Peyer's patch (tissue), 4 donors: Measurements from ENCODE around the gene SPATA20. TPM values are rescaled to one million over a fixed set of nuclear protein-coding genes. Genes with fewer than 3 reads are reported as not detected.

ENCODE experiments used
- DNase-seq, 3 donors: peaks; one replicate each; pipeline ENCODE4 v3.0.0-alpha.2; 2017 to 2019
- H3K27ac ChIP-seq, 4 donors: fragments of 200-600 bp; sonication (generic); one replicate each; pipeline ENCODE4 v1.5.1; 2016 to 2019
- H3K27me3 ChIP-seq, 2 donors: fragments of 200-600 bp; sonication (generic); one replicate each; pipeline ENCODE4 v1.5.1; 2019
- H3K36me3 ChIP-seq, 3 donors: fragments of 200-600 bp; sonication (generic); one replicate each; pipeline ENCODE4 v1.5.1; 2016 to 2019
- H3K4me1 ChIP-seq, 4 donors: fragments of 200-600 bp; sonication (generic); one replicate each; pipeline ENCODE4 v1.5.1; 2016 to 2019
- H3K4me3 ChIP-seq, 4 donors: fragments of 200-600 bp; sonication (generic); 1 replicate in 3 of 4; 2 replicates in 1 of 4; pipeline ENCODE4 v1.5.1; 2016 to 2019; ENCODE audit warnings: mild to moderate bottlenecking in 1 of 4
- H3K9me3 ChIP-seq, 4 donors: fragments of 200-600 bp; sonication (generic); one replicate each; pipeline ENCODE4 v1.5.1; 2016 to 2019; ENCODE audit warnings: mild to moderate bottlenecking in 1 of 4
- CTCF ChIP-seq, 6 experiments: fragments of 450-650 bp in 4 of 6; fragments of 200-600 bp in 2 of 6; sonication (generic) in 1 of 6; IDR thresholded peaks; one replicate each; pipeline ENCODE4 v1.5.1; 2017 to 2019; ENCODE audit warnings: antibody characterized with exemption in 6 of 6, mild to moderate bottlenecking in 3 of 6, moderate library complexity in 1 of 6
- POLR2A ChIP-seq, 2 donors: fragments of 450-650 bp; IDR thresholded peaks; one replicate each; pipeline ENCODE4 v1.5.1; 2017; ENCODE audit warnings: antibody characterized with exemption in 2 of 2, mild to moderate bottlenecking in 2 of 2, moderate library complexity in 2 of 2
- total RNA-seq, 4 donors: library from RNA; depleted of rRNA; stranded (reverse); fragments of >200 nt; gene quantifications; one replicate each; pipeline ENCODE4 v1.1.0, GENCODE V29; 2016

SPATA20 gene
- total RNA-seq, 4 donors from 2014 or later: 75.1 to 125 (median 110) TPM

GRCh38 chr17:50578173-50578572 is 31.2 kb downstream of the SPATA20 start:
- H3K9me3 ChIP-seq: no peaks in the 10 kb centered on the region
- DNase-seq: no peak
- H3K36me3 ChIP-seq: no peaks in the 10 kb centered on the region
- no peak overlapping the region for H3K4me3 ChIP-seq
- no peaks in the 10 kb centered on the region for H3K4me1 ChIP-seq
- TF ChIP-seq POLR2A (IDR thresholded peaks at IDR 0.05): no peak
- TF ChIP-seq CTCF (IDR thresholded peaks at IDR 0.05): no peak
- no peaks in the 10 kb centered on the region for H3K27me3 ChIP-seq
- no peak overlapping the region for H3K27ac ChIP-seq

GRCh38 chr17:50579399-50579798 is 32.4 kb downstream of the SPATA20 start:
- no peak for DNase-seq
- H3K36me3 ChIP-seq: no peaks in the 10 kb centered on the region
- H3K27ac ChIP-seq: no peak overlapping the region
- H3K27me3 ChIP-seq: no peaks in the 10 kb centered on the region
- no peaks in the 10 kb centered on the region for H3K4me1 ChIP-seq
- no peak for TF ChIP-seq POLR2A (IDR thresholded peaks at IDR 0.05)
- TF ChIP-seq CTCF (IDR thresholded peaks at IDR 0.05): no peak
- no peak overlapping the region for H3K4me3 ChIP-seq
- no peaks in the 10 kb centered on the region for H3K9me3 ChIP-seq

GRCh38 chr17:50580646-50581045 is 33.7 kb downstream of the SPATA20 start:
- Histone ChIP-seq H3K27me3 (no peaks in the 10 kb centered on the region), H3K4me1 (no peaks in the 10 kb centered on the region), H3K9me3 (no peaks in the 10 kb centered on the region), H3K27ac (no peak overlapping the region), H3K4me3 (no peak overlapping the region), H3K36me3 (no peaks in the 10 kb centered on the region)
- no peak for DNase-seq
- no peak for TF ChIP-seq CTCF (IDR thresholded peaks at IDR 0.05)
- no peak for TF ChIP-seq POLR2A (IDR thresholded peaks at IDR 0.05)

GRCh38 chr17:50581316-50581715 is 34.3 kb downstream of the SPATA20 start:
- H3K27ac ChIP-seq: no peak overlapping the region
- H3K4me1 ChIP-seq: no peaks in the 10 kb centered on the region
- no peaks in the 10 kb centered on the region for H3K36me3 ChIP-seq
- DNase-seq: no peak
- H3K4me3 ChIP-seq: no peak overlapping the region
- H3K9me3 ChIP-seq: no peaks in the 10 kb centered on the region
- H3K27me3 ChIP-seq: no peaks in the 10 kb centered on the region
- no peak for TF ChIP-seq CTCF (IDR thresholded peaks at IDR 0.05)
- TF ChIP-seq POLR2A (IDR thresholded peaks at IDR 0.05): no peak

GRCh38 chr17:50582741-50583140 is 35.8 kb downstream of the SPATA20 start:
- TF ChIP-seq CTCF (IDR thresholded peaks at IDR 0.05) (no peak), POLR2A (IDR thresholded peaks at IDR 0.05) (no peak)
- Histone ChIP-seq H3K27me3 (no peaks in the 10 kb centered on the region), H3K4me3 (no peak overlapping the region), H3K9me3 (no peaks in the 10 kb centered on the region), H3K27ac (no peak overlapping the region), H3K36me3 (no peaks in the 10 kb centered on the region), H3K4me1 (no peaks in the 10 kb centered on the region)
- no peak for DNase-seq

- Histone ChIP-seq H3K4me3 (no peak overlapping the region), H3K4me1 (peaks cover 0 to 3% (median 0%) of the 10 kb centered on the region in 4 donors)
- TF ChIP-seq POLR2A (IDR thresholded peaks at IDR 0.05) (no peak), CTCF (IDR thresholded peaks at IDR 0.05) (no peak)
Measured at GRCh38 chr17:50583641-50584040, 36.7 kb downstream of the SPATA20 start.

More at GRCh38 chr17:50583641-50584040, 36.7 kb downstream of the SPATA20 start:
- Histone ChIP-seq H3K27me3 (no peaks in the 10 kb centered on the region), H3K27ac (no peak overlapping the region), H3K36me3 (no peaks in the 10 kb centered on the region), H3K9me3 (no peaks in the 10 kb centered on the region)
- DNase-seq: no peak
